ENCODE data around the gene LRRC15.
A peak's percentile ranks its signal among the peaks of the same experiment; 100 is the strongest.

The LRRC15 gene

GRCh38 chr3:194369522-194370279 lies at the start of gene LRRC15:
Gene LRRC15, minus strand, starts transcription at chr3:194369743. Its CDS starts 8,700 bp downstream, at chr3:194361043.
- no peak for DNase-seq (ENCODE audit: low read depth in 1 of 2, low spot score in 1 of 2)

DNA sequence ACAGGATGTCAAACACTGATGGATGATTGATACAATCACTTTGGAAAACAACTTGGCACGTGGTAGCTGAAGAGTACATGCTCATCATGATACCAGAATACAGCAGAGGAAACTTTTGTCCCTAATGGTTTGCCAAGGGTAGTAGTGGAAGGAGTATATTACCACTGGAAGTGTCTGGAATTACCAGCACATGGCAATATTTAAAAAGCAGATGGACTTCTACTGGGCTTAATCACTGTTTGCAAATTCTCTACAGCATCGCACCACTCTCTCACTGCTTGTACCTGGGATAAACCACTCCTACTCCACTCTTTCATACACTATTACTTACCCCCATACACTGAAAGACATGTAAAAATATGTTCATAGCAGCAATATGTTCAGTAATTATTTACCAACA lies 49.1 kb upstream of the LRRC15 start:
- DNase-seq (ENCODE audit: low read depth in 1 of 2, low spot score in 1 of 2) = no peak

DNA sequence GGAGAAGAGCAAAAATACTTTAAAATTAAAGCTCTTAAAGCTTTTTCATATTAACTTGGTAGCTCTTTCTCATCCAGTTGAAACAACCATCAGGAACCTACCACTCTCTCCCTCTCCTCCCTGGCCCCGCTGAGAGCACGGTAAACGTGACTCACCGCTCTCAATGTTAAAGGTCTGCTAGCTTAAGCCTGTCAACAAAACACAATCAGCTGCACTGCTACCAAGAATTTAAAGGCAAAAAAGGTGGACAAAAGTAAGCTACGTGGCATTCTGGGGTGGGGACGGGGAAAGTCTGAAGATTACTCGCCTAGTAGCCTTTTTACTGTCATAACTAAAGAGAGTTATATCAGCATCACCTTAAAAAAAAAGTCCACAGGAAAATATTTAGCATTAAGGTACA lies 37.9 kb upstream of the LRRC15 start:
- DNase-seq (ENCODE audit: low read depth in 1 of 2, low spot score in 1 of 2) = no peak

DNA sequence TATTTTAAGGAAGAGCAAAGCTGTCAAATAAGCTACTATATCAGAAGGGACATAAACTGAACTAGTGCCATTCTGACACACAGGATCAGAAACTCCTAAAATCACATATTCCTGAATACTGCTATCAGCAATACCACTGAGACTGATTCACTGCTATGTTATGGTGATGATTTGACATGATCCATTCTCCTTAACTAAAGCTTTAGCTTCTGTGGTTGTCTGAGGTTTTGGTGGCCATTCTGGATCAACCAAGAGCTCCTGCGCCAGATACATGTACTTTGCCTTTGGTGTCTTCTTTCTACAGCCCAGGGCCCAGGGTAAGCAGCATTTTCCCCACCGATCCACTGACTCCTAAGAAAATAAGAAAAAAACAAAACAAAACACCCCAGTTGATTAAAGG lies 36.2 kb upstream of the LRRC15 start:
- no peak for DNase-seq (ENCODE audit: low read depth in 1 of 2, low spot score in 1 of 2)

- peak in 1 of 2 donors; percentile 42 for DNase-seq (ENCODE audit: low read depth in 1 of 2, low spot score in 1 of 2)
Observed at GRCh38 chr3:194404365-194405140, 35.0 kb upstream of the LRRC15 start.

DNA sequence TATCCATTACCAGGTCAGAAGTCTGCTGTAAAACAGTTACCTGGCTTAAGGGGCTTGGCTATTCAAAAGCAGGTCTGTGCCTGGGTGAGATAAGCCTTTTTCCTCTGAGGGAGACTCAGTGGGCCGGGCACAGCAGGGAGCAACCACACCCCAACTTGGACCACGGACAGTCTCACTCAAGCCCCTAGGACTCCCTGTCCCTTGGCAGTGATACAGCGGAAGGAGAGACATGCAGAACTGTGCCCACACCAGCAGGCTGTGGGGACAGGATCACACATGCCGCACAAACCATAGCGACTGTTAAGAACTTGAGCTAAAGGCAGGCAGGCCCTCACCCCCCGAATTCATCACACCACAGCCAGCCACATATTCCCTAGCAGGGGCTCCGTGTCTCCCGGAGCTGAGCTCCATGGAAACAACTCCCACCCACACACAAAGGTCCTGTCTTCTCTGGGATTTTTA lies 32.4 kb upstream of the LRRC15 start:
- no peak for DNase-seq (ENCODE audit: low read depth in 1 of 2, low spot score in 1 of 2)

DNA sequence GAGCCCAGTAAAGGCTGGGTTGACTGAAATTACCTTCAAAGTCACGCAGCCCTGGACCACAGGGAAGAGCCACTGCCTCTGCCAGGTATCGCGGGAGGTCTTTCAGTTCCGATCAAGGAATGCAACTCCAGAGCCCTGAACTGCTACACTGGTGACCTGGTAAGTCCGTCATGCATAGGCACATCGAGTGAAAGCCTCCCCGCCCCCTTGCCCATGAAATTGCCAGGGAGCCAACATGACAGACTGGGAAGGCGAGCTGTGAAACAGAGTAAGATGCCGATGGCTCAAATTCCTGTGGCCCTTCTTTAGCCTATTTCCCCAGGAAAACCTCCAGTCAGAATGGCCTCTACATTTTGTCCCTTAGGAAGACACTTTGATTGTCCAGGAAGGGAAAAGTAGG lies 31.8 kb upstream of the LRRC15 start:
- no peak for DNase-seq (ENCODE audit: low read depth in 1 of 2, low spot score in 1 of 2)

GRCh38 chr3:194399874-194400411 lies 30.4 kb upstream of the LRRC15 start:
- DNase-seq (ENCODE audit: low read depth in 1 of 2, low spot score in 1 of 2) = no peak

- DNase-seq (ENCODE audit: low read depth in 1 of 2, low spot score in 1 of 2) = no peak
Observed at GRCh38 chr3:194399166-194399565, 29.6 kb upstream of the LRRC15 start, which contains the start of gene GP5. Gene GP5, minus strand, starts transcription at chr3:194399266. Its CDS starts 984 bp downstream, at chr3:194398282.

DNA sequence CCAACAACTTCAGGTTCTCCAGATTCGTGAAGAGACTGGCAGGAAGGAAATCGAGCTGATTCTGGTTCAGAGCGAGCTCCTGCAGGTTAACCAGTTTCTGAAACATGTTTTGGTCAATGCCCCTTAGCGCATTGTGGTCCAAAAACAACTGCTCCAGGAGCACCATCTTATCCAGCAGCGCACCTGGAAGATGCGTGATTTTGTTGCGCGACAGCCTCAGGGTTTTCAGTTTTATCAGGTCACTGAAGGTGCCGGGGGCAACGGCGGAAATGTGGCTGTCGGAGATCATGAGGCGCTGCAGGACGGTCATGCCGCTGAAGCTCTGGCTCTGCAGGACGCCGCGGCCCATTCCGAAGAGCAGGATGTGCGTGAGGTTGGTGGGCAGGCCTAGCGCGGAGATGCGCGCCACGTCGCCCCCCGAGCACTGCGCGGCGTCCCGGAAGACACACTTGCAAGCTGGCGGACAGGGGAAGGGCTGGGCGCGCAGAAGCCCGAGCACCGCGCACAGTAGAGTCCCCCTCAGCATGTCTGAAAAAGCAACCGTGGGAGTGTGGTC lies 28.3 kb upstream of the LRRC15 start:
- no peak for DNase-seq (ENCODE audit: low read depth in 1 of 2, low spot score in 1 of 2)

GRCh38 chr3:194396859-194397756 lies 27.6 kb upstream of the LRRC15 start:
- DNase-seq (ENCODE audit: low read depth in 1 of 2, low spot score in 1 of 2) = no peak

DNA sequence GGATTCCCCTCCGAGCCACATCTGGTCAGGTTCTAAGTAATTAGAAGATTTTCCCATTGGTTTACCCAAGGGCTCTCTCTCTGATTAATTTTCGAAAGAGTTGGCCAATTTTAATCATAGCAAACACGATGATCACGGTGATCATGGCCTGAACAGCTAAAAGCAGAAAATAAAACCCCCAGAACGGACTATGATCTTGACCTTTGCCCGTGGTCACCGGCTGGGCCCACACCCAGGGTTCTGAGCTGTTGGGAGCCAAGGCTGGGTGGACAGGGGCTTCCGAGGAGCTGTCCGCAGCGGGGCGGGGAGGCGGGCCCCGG lies 27.0 kb upstream of the LRRC15 start:
- DNase-seq (ENCODE audit: low read depth in 1 of 2, low spot score in 1 of 2) = no peak

DNA sequence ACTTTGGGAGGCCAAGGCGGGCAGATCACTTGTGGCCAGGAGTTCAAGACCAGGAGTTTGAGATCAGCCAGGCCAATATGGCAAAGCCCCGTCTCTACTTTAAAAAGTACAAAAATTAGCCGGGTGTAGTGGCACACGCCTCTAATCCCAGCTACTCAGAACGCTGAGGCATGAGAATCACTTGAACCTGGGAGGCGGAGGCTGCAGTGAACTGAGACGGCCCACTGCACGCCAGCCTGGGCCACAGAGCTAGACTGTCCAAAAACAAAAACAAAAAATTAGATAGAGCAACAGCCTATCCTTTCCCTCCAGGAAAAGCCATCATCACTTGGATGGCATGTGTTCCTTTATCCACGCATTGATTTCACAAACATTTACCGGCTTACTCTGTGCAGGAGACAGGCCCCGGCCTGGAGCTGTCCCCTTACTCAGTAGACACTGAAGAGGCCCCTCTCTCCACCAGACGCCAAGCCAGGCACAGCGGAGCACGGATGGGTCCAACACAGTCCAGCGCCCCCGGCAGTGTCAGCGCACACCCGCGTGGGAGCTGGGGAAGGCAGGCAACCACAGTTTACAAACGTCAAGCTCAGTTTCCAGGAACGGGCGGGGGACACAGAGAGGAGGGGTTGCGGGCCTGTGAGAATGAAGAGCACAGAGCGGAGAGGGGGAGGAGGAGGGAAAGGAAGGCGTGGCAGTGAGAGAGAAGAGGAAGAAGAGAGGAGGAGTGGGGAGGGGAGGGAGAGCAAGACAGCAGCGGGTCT lies 26.4 kb upstream of the LRRC15 start:
- peak in 1 of 2 donors; percentile 36 for DNase-seq (ENCODE audit: low read depth in 1 of 2, low spot score in 1 of 2)

- DNase-seq (ENCODE audit: low read depth in 1 of 2, low spot score in 1 of 2) = no peak
Observed at GRCh38 chr3:194395212-194395611, 25.7 kb upstream of the LRRC15 start.

DNA sequence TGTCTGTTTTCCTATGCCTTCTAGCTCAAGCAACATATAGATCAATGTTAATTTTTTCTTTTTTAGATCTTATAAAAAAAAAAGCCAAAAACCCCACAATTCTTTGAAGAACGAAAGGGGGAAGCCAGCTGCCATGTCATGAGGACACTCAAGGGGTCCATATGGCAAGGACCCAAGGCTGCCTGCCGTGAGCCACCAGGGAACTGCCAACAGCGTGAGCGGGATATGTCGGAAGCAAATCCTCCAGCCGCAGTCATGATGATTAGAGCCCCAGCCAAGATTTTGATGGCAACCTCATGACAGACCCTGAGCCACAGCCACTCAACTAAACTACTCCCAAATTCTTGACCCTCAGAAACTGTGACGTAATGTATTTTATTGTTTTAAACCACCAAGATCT lies 23.0 kb upstream of the LRRC15 start:
- DNase-seq (ENCODE audit: low read depth in 1 of 2, low spot score in 1 of 2) = no peak

GRCh38 chr3:194390835-194391234 lies 21.3 kb upstream of the LRRC15 start:
- DNase-seq (ENCODE audit: low read depth in 1 of 2, low spot score in 1 of 2) = no peak

GRCh38 chr3:194389269-194389668 lies 19.7 kb upstream of the LRRC15 start:
- DNase-seq (ENCODE audit: low read depth in 1 of 2, low spot score in 1 of 2) = no peak

DNA sequence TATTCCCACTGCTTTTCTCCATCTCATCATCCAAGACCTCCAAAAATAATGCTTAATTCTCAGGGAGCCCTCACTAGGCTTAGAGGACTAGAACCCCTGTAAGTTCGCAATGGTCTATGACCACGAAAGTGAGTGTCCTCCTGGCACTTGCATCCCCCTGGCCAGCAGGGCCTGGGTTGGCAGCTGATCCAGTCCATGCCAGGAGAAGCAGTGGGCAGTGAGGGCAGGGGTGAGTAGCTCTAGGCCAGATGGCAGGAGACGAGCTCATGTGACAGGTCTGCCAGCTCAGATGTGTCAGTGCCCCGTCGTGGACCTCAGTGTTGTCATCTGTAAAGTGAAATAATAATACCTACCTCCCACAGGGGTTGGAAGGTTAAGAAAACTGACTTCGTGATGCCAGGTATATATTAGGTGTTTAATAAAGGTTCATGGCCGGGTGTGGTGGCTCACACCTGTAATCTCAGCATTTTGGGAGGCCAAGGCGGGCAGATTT lies 18.4 kb upstream of the LRRC15 start:
- DNase-seq (ENCODE audit: low read depth in 1 of 2, low spot score in 1 of 2) = no peak

DNA sequence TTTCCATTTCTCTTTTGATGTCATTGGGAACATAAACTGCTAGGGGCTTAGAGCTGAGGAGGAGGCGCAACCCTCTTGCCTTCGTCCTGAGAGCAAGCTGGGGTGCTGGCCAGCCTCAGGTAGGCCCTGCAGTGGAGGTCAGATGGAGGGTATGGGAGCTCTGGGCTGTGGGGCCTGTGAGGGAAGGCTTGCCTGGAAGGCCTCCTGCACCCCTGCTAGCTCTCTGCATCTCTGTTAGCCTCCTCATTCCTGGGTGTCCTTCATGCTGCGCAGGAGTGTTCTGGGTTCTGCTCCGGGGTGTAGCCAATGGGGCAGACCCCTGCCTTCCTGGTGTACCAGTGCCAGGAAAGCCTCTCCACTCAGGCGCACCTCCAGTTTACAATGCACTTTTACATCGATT lies 17.7 kb upstream of the LRRC15 start:
- no peak for DNase-seq (ENCODE audit: low read depth in 1 of 2, low spot score in 1 of 2)

DNA sequence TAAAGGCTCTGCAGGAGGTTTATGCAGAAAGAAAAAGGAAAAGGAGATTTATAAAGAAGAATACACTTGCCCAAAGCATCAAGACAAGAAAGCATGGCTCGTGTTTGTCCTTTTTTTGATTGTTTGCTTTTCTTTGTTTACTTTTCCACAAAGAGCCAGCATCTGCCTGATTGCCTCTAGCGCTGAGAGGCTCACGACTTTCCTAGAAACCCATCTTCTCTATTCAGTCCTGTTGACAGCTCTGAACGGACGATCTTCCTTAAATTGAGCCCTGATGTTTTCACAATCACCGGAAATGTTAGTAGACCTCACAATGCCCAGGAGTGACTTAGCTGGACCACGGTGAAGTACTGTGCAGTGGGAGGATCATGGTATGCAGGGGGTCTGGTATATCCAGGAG lies 17.1 kb upstream of the LRRC15 start:
- DNase-seq (ENCODE audit: low read depth in 1 of 2, low spot score in 1 of 2) = no peak
